KOPT-K1 (cell line): ENCODE results near the gene SERINC1.
"Not testable (repeated sequence)": the region's sequence is repeated elsewhere in the genome, so short reads cannot be mapped to it uniquely, and the experiment has no call there.

Experiments used
- H3K27ac ChIP-seq: fragments of 200-600 bp; sonication (generic); 2 replicates; pipeline ENCODE4 v1.5.1; 2016; ENCODE audit warnings: antibody characterized with exemption, mild to moderate bottlenecking, low read depth, low read length; ENCODE audit not compliant: poor library complexity, severe bottlenecking
- H3K36me3 ChIP-seq: fragments of 200-600 bp; sonication (generic); 2 replicates; pipeline ENCODE4 v1.5.1; 2017; ENCODE audit warnings: antibody characterized with exemption, mild to moderate bottlenecking, low read length, moderate library complexity; ENCODE audit not compliant: insufficient read depth
- H3K9me3 ChIP-seq: fragments of 200-600 bp; sonication (generic); 2 replicates; pipeline ENCODE4 v1.5.1; 2017; ENCODE audit warnings: antibody characterized with exemption, low read length, mild to moderate bottlenecking; ENCODE audit not compliant: insufficient read depth, poor library complexity, severe bottlenecking

The SERINC1 gene

DNA sequence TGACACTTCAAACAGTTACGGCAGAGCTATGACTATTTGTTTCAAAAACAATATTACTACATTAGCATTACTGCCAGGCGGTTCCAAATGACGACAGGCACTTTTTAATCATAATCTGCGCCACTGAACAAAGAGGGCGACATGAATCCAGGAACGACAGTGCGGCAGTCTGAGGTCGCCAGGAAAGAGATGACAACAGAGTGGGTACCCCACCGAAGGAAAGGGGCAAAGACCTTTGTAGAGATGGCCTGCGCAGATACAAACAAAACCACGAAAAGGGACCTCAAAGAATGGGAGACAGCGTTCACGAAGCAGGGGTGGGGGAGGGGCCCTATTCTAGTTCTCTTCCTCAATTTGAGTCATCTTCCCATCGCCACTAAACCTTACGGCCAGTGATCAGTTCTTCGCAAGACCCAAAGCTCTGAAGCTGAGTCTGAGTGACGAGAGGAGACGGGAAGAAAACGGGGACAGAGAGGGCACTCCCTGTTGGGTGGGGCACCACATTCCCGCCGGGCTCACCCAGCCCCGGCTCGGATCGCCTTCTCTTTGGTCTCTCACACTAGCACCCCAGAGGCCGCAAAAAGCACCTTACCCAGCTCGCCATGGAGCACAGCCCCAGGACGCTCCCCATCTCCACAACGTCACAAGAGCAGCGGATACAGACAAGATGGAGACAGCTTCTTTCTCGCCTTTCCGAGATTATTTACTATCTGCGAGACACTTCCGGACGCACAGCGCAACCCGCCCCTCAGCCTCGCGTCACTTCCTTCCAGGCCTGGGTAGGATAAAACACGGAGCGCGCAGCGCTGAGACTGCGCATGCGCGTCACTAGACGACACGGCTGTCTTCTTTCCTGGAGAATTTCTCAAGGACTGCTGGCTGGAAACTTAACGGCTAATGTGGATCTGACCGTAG lies at the start of gene SERINC1:
Gene SERINC1 (minus strand): TSS at position 701 of the 915 bp plus-strand sequence. CDS start 70 bp downstream, at position 631.
- Histone ChIP-seq H3K27ac (peak within 1 kb of the TSS; percentile 78), H3K36me3 (peaks cover 8% of the 10 kb centered on the region; the same call in 1 of the 2 replicates), H3K9me3 (no peaks in the 10 kb centered on the region)

DNA sequence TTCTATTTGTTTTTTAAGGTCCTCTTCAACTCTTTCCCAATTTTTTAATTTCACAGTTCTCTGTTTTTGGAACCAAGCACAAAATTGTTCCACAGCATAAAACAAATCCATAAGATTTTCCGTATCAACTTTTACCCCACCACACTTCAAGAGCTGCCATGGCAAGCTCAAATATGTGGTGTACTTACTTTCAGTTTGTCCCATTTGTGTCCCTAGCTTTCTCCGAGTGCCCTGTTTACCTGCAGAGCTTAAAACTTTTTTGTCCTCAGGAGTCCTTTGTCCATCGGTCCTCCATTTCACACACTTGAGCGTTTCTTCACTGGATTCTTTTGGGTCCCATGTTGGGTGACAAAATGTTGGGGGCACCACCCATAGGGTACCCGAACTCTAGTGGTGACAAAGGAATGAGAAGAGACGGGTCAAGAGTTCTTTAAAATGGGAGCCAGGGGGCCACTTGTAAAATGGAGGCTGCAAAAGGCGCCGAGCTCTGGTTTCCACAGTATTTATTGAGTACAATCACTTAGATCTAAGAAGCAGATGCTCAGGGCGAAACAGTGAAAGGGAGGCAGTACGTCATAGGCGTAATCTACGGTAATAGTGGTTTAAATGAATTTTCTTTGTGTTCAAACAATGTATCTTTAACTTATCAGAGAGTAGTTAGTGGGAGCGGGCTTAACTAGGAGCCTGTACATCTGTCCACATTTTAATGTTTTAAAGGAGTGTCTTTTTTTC lies 39.8 kb upstream of the SERINC1 start:
- H3K36me3 ChIP-seq = no peaks in the 10 kb centered on the region
- no peak overlapping the region for H3K27ac ChIP-seq
- H3K9me3 ChIP-seq = no peaks in the 10 kb centered on the region

GRCh38 chr6:122505170-122505569 lies 33.6 kb upstream of the SERINC1 start:
- H3K36me3 ChIP-seq, H3K27ac ChIP-seq: not testable (repeated sequence)
- peaks cover 36% of the 10 kb centered on the region for H3K9me3 ChIP-seq

DNA sequence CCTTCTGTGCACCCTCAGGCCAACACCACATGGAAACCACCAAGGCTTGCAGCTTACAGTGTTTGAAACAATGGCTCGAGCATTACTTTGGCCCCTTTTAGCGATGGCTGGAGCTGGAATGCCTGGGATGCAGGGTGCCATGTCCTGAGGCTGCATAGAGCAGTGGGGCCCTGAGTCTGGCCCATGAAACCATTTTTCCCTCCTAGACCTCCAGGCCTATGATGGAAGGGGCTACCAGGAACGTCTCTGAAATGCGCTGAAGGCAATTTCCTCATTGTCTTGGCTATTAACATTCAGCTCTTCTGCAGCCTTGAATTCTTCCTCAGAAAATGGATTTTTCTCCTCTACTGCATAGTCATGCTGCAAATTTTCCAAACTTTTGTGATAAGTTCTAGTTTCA lies 29.9 kb upstream of the SERINC1 start:
- Histone ChIP-seq H3K27ac (no peak overlapping the region), H3K9me3 (peaks cover 39% of the 10 kb centered on the region), H3K36me3 (no peaks in the 10 kb centered on the region)

DNA sequence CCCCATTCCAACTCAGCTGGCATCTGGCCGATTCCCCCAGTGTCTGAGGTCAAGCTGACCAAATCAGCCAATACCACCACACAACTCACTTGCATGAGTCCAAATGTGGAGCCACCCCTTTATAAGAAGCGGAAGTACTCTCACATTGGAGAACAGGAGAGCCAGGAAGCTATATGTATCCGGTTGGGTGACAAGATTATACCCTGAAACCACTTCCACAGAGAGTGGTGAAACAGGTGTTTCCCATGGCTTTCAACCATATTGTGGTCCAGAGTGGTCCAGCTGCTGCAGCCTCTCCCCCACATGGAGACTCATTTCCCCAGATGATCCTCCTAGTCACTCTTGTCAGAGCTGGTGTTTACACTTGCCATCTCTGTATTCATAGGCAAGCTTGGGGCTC lies 24.0 kb upstream of the SERINC1 start:
- H3K36me3 ChIP-seq = no peaks in the 10 kb centered on the region
- peaks cover 11% of the 10 kb centered on the region for H3K9me3 ChIP-seq
- no peak overlapping the region for H3K27ac ChIP-seq

DNA sequence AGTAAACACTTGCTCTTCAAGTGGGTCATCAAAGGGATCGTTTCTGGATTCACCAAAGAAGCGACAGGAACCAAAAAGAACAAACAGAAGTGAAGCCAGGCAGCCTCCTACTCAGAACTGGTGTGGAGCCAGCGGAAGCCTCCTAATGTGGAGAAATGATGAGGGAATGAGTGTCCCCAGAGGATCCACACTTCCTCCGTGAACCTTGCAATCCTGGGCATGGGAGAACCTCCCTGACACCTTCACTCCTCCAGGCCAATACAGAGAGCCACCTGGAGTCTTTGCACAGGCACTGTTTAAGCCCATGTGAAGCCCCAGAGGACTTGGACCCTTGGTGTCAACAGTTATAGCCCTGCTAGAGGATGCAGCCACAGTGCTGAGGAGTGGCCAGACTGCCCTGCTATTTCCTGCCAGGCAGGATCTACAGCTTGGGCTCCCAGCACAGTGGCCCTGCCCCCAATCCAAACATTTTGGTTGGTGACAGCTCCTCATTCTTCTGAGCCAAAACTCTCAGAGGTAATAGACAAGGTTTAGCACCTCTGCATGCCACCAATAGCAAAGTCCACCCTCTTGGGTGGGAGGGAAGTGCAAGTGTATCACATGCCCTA lies 23.2 kb upstream of the SERINC1 start:
- H3K36me3 ChIP-seq = no peaks in the 10 kb centered on the region
- no peak overlapping the region for H3K27ac ChIP-seq
- H3K9me3 ChIP-seq = peaks cover 11% of the 10 kb centered on the region

- Histone ChIP-seq H3K9me3 (peaks cover 7% of the 10 kb centered on the region), H3K27ac (no peak overlapping the region), H3K36me3 (no peaks in the 10 kb centered on the region)
Measured at GRCh38 chr6:122491919-122492555, 20.4 kb upstream of the SERINC1 start.

DNA sequence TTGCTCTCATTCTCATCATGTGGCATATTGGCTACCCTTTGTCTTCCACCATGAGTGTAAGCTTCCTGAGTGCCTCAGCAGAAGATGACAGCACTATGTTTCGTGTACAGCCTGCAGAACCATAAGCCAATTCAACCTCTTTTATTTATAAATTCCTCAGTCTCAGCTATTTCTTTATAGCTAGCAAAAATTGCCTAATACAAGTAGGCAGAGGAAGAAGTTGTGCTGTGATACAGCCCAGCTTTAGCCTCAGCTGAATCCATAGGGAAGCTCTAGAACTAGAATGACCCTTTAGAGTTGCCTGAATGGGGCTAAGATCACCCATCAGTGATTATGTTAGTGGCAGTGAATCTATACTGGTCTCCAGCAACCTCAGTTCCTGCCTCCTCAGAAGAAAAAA lies 19.0 kb upstream of the SERINC1 start:
- H3K9me3 ChIP-seq = no peaks in the 10 kb centered on the region
- no peak overlapping the region for H3K27ac ChIP-seq
- H3K36me3 ChIP-seq = no peaks in the 10 kb centered on the region

- Histone ChIP-seq H3K27ac (no peak overlapping the region), H3K9me3 (no peaks in the 10 kb centered on the region), H3K36me3 (no peaks in the 10 kb centered on the region)
Measured at GRCh38 chr6:122484760-122485159, 13.2 kb upstream of the SERINC1 start.

- Histone ChIP-seq H3K36me3 (no peaks in the 10 kb centered on the region), H3K9me3 (no peaks in the 10 kb centered on the region), H3K27ac (no peak overlapping the region)
Measured at GRCh38 chr6:122482750-122483080, 11.1 kb upstream of the SERINC1 start.

GRCh38 chr6:122476131-122476530 lies 4.5 kb upstream of the SERINC1 start:
- no peaks in the 10 kb centered on the region for H3K9me3 ChIP-seq
- no peaks in the 10 kb centered on the region for H3K36me3 ChIP-seq
- no peak overlapping the region for H3K27ac ChIP-seq

GRCh38 chr6:122472022-122472340 lies 374 bp upstream of the SERINC1 start:
- Histone ChIP-seq H3K36me3 (0 out of 2 replicates have a peak, but pooled peaks cover 2% of the 10 kb centered on the region), H3K9me3 (no peaks in the 10 kb centered on the region), H3K27ac (peak overlapping the region; percentile 78)

DNA sequence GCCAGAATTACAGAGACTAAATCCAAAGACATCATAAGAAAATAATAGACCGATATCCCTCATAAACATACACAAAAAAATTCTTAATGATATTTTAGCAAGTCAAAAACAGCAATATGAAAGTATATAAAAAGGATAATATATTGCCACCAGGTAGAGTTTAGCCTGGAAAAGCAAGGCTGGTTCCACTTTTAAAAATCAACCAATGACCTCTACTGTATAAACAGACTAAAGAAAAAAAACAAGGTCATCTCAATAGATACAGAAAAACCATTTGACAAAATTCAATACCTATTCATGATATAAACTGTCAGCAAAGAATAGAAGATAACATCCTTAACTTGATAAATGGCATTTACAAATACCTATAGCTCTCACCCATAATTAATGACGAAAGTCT lies 9.7 kb downstream of the SERINC1 start:
- H3K27ac ChIP-seq = no peak overlapping the region

GRCh38 chr6:122459865-122460416 lies 11.7 kb downstream of the SERINC1 start:
- not testable (repeated sequence) for H3K27ac ChIP-seq, H3K9me3 ChIP-seq
- H3K36me3 ChIP-seq = peaks cover 46% of the 10 kb centered on the region

More for the DNA sequence above, 9.7 kb downstream of the SERINC1 start:
- H3K9me3 ChIP-seq = no peaks in the 10 kb centered on the region
- peaks cover 46% of the 10 kb centered on the region for H3K36me3 ChIP-seq

DNA sequence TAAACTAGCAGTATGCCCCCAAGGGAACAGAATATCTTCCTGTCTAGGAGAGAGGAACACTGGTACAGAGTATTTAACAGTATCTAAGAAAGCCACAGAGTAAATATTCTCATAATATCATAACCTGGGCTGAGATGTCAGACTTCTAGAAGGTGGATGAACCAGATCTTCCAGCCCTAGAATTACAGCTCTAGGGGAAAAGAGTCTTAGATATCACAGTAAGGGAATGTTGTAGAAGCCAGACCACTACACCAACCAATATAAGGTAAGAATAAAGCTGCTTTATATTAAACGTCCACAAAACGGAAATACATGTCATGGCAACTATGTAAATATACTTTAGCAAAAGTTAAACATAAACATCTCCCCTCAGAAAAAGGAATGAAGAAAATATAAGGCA lies 12.4 kb downstream of the SERINC1 start:
- Histone ChIP-seq H3K9me3 (no peaks in the 10 kb centered on the region), H3K36me3 (peaks cover 46% of the 10 kb centered on the region), H3K27ac (no peak overlapping the region)
